GM18517 (cell line): Measurements from ENCODE around the gene AGXT.

Source experiments
- ATAC-seq: cut with Tn5 transposase; IDR thresholded peaks from one replicate; pipeline ENCODE4 v1.9.1; 2021; ENCODE audit warnings: mild to moderate bottlenecking, moderate library complexity; ENCODE audit not compliant: unreplicated experiment

Gene AGXT

DNA sequence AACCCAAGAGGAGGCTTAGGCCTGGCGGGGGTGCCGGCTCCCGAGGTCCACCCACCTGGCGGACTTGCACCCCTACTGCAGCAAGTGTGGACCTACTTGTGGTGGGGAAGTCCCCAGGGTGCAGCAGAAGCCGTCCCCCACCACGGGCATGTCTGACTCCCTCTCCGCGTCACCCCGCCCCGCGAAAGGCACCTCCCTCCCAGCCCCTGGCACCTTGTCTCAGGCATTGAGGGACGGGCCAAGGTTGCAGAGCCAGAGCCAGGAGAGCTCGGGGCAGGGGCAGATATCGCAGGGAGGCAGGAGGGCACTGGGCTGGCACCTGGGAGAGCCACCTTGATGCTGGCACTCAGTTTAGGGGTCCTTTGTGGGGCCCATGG lies 56.6 kb downstream of the AGXT start:
- ATAC-seq = no peak

DNA sequence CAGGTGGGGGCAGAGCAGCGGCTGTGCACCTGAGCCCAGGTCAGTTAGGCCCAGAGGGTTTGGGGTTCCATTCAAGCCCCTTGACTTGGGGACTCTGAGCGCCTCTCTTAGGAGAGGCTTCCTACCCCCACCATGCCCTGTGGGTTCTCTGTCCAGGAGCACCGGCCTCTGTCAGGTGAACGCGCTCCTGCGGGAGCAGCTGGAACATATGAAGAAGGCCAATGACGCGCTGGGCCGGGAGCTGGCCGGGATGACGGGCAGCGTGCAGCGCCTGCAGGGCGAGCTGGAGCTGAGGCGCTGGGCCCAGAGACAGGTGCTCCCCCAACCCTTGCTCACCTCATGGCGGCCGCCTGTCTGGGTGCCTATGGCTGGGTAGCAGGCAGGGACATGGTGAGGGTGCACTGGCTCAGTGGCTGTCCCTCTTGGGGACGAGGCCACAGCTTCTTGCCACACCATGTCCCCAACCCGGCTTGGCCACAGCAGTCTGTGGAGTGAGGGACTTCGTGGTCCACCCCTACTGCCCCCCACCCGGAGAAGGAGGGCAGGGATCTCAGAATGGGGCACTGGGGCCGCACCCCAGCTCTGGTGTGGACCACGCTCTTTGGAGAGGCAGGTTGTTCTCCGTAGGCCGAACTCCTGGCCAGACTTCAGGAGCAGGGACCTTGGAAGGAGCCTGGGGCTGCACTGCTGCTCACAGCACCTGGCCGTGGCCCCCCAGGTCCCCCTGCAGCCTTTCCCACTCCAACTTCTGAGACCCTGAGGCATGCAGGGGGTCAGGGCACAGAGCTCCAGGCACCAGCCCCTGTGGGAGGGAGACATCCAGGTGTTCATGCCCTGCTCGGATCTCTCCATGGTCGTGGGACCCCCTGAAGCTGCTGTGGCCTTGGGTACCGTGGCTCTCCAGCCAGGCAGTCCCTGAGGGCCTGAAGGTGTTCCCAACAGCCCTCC lies 57.2 kb downstream of the AGXT start:
- no peak for ATAC-seq

DNA sequence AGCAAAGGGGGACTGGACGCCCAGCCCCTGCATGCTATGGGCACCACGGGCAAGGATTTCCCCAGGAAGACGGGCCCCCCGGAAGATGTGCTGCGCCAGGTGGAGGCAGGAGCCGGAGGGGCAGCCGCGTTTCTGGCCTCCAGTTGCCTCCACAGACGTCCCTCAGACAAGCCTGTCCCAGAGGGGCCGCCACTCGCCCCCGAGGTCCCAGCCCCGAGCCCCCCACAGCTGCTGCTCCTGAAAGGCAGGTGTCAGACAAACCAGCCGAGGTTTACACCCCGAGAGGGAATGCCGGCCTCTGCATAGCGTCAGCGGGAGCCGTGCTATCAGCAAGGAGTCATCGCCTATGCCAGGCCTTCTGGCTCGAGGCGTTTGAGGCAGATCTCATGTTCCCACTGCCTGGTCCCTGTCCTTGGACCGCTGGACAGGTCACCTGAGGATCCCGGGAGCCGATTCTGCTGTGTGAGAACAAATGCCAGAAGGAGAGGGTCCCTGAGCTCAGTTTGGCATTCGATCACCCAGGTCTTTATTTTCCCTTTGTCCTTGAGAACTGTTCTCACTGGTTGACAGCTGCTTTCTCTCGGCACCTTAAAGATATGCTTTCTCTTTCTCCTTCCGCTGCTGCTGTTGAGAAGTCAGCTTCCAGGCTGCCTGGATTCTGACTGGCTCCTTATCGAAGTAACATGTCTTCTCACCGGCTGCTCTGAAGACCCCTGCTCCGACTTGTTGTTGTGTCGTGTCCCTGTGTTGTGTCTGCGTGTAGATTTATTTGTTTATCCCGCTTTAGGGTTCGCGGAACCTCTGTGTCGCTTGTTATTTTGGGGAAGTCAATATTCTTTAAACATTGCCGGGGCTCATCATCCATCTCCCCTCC lies 58.1 kb downstream of the AGXT start:
- no peak for ATAC-seq

DNA sequence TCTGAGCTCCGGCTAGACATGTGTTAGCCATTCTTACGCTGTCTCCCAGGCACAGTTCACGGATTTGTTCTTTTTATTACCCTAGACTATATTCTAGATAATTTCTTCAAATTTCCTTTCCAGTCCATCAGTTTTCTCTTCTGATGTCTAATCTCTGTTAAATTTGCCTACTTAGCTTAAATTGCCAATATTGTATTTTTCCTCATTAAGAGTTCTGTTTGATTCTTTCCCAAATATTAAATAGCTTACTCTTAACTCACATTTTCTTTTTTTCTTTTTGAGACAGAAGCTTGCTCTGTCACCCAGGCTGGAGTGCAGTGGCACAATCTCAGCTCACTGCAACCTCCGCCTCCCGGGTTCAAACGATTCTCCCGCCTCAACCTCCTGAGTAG lies 58.8 kb downstream of the AGXT start:
- ATAC-seq = no peak

DNA sequence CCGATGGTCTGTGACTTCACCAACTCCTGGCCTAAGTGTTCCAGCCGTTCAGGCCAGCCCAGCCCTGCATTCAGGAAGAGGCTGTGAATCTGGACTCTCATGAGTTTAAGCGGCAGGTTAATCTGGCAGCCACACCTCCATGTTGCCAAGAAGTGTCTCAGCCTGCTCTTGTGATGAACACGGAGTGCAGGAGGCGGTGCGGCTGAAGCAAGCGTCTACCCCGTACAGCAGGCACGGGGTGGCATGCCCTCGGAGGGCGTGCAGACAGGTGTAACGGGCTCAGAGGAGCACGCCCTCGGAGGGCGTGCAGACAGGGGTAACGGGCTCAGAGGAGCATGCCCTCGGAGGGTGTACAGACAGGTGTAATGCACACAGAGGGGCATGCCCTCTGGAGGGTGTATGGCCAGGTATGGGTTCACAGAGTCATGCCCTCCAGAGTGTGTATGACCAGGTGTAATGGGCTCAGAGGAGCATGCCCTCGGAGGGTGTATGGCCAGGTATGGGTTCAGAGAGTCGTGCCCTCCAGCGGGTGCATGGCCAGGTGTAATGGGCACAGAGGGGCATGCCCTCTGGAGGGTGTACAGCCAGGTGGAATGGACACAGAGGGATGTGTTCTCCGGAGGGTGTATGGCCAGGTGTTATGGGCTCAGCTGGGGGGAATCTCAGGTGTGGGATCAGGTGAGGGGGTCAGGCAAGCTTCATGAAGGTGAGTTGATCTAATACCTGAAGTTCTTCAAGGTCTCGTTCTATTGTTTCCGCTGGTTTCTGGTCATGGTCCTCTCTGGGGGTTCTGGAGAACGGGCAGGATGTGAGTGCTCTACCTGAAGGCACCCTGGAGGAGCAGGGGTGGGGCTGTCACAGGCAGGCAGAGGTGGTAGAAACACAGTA lies 60.1 kb downstream of the AGXT start:
- no peak for ATAC-seq

DNA sequence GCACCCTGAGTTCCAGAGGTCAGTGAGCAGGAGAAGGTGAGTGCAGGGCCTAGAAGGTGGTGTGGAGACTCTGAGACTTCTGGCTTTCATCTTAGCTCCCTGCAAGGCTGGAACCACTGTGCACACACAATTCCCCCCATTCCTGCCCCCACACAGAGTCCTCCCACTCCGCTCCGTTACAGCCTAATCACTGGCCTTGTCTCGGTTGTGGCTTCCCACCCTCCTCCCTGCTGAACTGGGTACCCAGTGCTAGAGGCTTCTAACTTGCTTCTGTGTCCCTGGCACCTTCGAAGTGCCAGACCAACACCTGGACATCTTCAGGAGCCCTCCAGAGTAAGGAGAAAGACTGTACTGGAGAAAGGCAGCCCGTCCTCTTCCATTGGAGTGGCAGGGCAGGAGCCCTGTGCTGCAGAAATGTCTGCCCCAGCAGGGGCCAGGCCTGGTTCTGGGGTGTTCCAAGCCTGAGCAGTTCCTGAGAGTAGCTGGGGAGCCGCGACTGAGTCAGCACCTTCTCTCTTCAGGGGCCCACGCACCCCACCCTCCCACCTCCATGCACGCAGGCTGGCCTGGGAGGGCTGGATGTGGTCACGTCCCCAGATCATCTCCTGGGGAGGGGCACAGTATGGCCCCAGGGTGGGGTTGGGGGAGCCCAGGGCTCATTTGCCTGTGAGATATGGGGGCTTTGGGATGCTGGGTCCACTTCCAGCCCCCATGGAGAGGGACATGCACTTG lies 60.9 kb downstream of the AGXT start:
- no peak for ATAC-seq
